GM13977 (cell line): ENCODE measurements around the gene ARF6.

Source experiments
- DNase-seq: peaks from one replicate; pipeline ENCODE4 v3.0.0; 2012; ENCODE audit warnings: low spot score
- CTCF ChIP-seq: IDR thresholded peaks from 2 replicates; pipeline ENCODE4 v1.5.1; 2012; ENCODE audit warnings: mild to moderate bottlenecking, control low read depth; ENCODE audit not compliant: insufficient read depth; ENCODE audit errors: extremely low read depth, missing control alignments
- in situ Hi-C: fragments of 300-500 bp; cut with MboI; formaldehyde crosslinking; loops from one replicate; pipeline ENCODE4 v1.12.0; 2022; ENCODE audit warnings: low sequenced_read_pairs, low pct_unique_long_range_greater_than_20kb, mixed read lengths, inconsistent platforms; ENCODE audit not compliant: unreplicated experiment

ARF6 gene

GRCh38 chr14:49926803-49927202, 33.9 kb downstream of the ARF6 start:
- in situ Hi-C loops = no loop called here
- no peak for TF ChIP-seq CTCF
- DNase-seq = no peak

GRCh38 chr14:49928015-49928414, 35.1 kb downstream of the ARF6 start:
- DNase-seq = no peak
- in situ Hi-C loops = no loop called here
- no peak for TF ChIP-seq CTCF

- no peak for DNase-seq
- no peak for TF ChIP-seq CTCF
- in situ Hi-C loops = no loop called here
Observed at GRCh38 chr14:49930720-49931119, 37.8 kb downstream of the ARF6 start.

- DNase-seq = no peak
Observed at GRCh38 chr14:49931523-49931922, 38.6 kb downstream of the ARF6 start.

GRCh38 chr14:49933128-49933527, 40.2 kb downstream of the ARF6 start:
- no peak for TF ChIP-seq CTCF
- no peak for DNase-seq
- in situ Hi-C loops = no loop called here

More at GRCh38 chr14:49931523-49931922, 38.6 kb downstream of the ARF6 start:
- TF ChIP-seq CTCF = no peak
- in situ Hi-C loops = no loop called here

GRCh38 chr14:49933704-49934103, 40.8 kb downstream of the ARF6 start:
- in situ Hi-C loops = no loop called here
- TF ChIP-seq CTCF = no peak
- DNase-seq = no peak

- in situ Hi-C loops = no loop called here
- TF ChIP-seq CTCF = no peak
- no peak for DNase-seq
Observed at GRCh38 chr14:49934646-49935045, 41.8 kb downstream of the ARF6 start.
